ENCODE measurements around the gene KAZN.

GRCh38 chr1:14866911-14867612 lies 268.6 kb downstream of the KAZN start:
- TF ChIP-seq CTCF (IDR thresholded peaks at IDR 0.05) (no peak), GATA2 (CRISPR knock-in tag; IDR thresholded peaks at IDR 0.05) (no peak), REST (IDR thresholded peaks at IDR 0.05; ENCODE audit: low read depth, low read length) (peak; percentile 79; the same call in 1 of the 2 replicates), TCF12 (IDR thresholded peaks at IDR 0.05) (no peak), POLR2AphosphoS5 (IDR thresholded peaks at IDR 0.05; ENCODE audit: low read depth, low read length) (no peak), MAX (IDR thresholded peaks at IDR 0.05; ENCODE audit: low read depth) (no peak), TEAD4 (IDR thresholded peaks at IDR 0.05; ENCODE audit: borderline replicate concordance, insufficient read depth) (no peak), JUND (IDR thresholded peaks at IDR 0.05) (no peak), FOSL2 (IDR thresholded peaks at IDR 0.05; ENCODE audit: borderline replicate concordance, low read depth) (no peak), RFX5 (IDR thresholded peaks at IDR 0.05; ENCODE audit: low read length) (no peak), PBX3 (IDR thresholded peaks at IDR 0.05) (no peak), USF2 (IDR thresholded peaks at IDR 0.05; ENCODE audit: borderline replicate concordance, low read depth, low read length) (no peak)
